Fibroblast of pulmonary artery (primary cell): ENCODE measurements around the gene SMAD3.

Experiments
- DNase-seq: peaks from one replicate; pipeline ENCODE4 v3.0.0-alpha.2; 2010; ENCODE audit warnings: low read depth
- H3K4me3 ChIP-seq: replicated peaks from 2 replicates; pipeline ENCODE4 v1.5.1; 2011; ENCODE audit warnings: low read depth, mild to moderate bottlenecking, control low read depth, low read length, moderate library complexity
- CTCF ChIP-seq: IDR thresholded peaks from 2 replicates; pipeline ENCODE4 v1.5.1; 2011; ENCODE audit warnings: mild to moderate bottlenecking, control low read depth, low read length, inconsistent platforms; ENCODE audit errors: missing control alignments

The SMAD3 gene

GRCh38 chr15:67021455-67021854 lies 43.9 kb upstream of the SMAD3 start:
- no peak for DNase-seq
- no peak overlapping the region for H3K4me3 ChIP-seq
- TF ChIP-seq CTCF = no peak

- no peak for TF ChIP-seq CTCF
- no peak for DNase-seq
These were observed 42.8 kb upstream of the SMAD3 start for GRCh38 chr15:67022587-67023105.

GRCh38 chr15:67023517-67024313 lies 41.7 kb upstream of the SMAD3 start:
- DNase-seq = no peak
- no peak for TF ChIP-seq CTCF
- no peak overlapping the region for H3K4me3 ChIP-seq

More at GRCh38 chr15:67022587-67023105, 42.8 kb upstream of the SMAD3 start:
- H3K4me3 ChIP-seq = no peak overlapping the region

- TF ChIP-seq CTCF = no peak
- H3K4me3 ChIP-seq = no peak overlapping the region
- DNase-seq = peak; percentile 97
These were observed 40.9 kb upstream of the SMAD3 start for GRCh38 chr15:67024314-67024997.

- no peak overlapping the region for H3K4me3 ChIP-seq
- DNase-seq = no peak
- TF ChIP-seq CTCF = no peak
These were observed 40.4 kb upstream of the SMAD3 start for GRCh38 chr15:67024998-67025368.

- no peak overlapping the region for H3K4me3 ChIP-seq
- TF ChIP-seq CTCF = no peak
- peak; percentile 87 for DNase-seq
These were observed 39.4 kb upstream of the SMAD3 start for GRCh38 chr15:67025719-67026609.
